ENCODE data around the gene CNN3.

DNA sequence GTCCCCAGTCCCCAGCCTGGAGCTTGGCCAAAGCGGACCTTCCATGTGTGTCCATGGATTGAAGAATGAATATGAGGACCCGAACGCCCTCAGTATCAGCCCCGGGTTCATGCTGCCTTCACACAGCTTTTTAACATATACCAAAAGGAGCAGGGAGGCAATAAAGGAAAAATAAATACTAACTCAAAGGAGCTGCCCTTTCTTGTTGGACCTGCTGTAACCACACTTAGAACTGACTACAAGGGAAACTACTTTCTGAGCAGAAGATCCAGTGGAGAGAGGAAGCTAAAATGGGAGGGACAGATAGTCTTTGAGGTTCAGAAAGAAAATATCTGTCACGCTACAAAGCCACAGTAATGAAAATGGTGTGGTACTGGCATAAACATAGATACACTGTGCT is 48.6 kb downstream of the CNN3 start:
- no peak for TF ChIP-seq POLR2A (IDR thresholded peaks at IDR 0.05)
- TF ChIP-seq, protein P1, sequence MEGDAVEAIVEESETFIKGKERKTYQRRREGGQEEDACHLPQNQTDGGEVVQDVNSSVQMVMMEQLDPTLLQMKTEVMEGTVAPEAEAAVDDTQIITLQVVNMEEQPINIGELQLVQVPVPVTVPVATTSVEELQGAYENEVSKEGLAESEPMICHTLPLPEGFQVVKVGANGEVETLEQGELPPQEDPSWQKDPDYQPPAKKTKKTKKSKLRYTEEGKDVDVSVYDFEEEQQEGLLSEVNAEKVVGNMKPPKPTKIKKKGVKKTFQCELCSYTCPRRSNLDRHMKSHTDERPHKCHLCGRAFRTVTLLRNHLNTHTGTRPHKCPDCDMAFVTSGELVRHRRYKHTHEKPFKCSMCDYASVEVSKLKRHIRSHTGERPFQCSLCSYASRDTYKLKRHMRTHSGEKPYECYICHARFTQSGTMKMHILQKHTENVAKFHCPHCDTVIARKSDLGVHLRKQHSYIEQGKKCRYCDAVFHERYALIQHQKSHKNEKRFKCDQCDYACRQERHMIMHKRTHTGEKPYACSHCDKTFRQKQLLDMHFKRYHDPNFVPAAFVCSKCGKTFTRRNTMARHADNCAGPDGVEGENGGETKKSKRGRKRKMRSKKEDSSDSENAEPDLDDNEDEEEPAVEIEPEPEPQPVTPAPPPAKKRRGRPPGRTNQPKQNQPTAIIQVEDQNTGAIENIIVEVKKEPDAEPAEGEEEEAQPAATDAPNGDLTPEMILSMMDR (IDR thresholded peaks at IDR 0.05) = no peak

Measured in body of pancreas (tissue), 4 donors.